SK-N-SH (cell line): ENCODE data around the gene SFMBT2. TPM values are rescaled to one million over a fixed set of nuclear protein-coding genes. Genes with fewer than 3 reads are reported as not detected.
A peak's percentile ranks its signal among the peaks of the same experiment; 100 is the strongest.

ENCODE experiments used
- CTCF ChIA-PET: fragments of 300-600, 350-600 bp; formaldehyde crosslinking; extraction: SDS; loops from one replicate; lab custom pipeline; 2021; lab: Yijun Ruan, JAX
- POLR2A ChIA-PET: fragments of 350-600 bp; sonication (Branson Sonifier 250); formaldehyde crosslinking; extraction: SDS; loops from one replicate; lab custom pipeline; 2020; ENCODE audit warnings: antibody characterized with exemption, inconsistent platforms; lab: Yijun Ruan, JAX
- DNase-seq: peaks from one replicate; pipeline ENCODE4 v3.0.0; 2012
- H2AFZ ChIP-seq: fragments of 200-600 bp; sonication (generic); 2 replicates; pipeline ENCODE4 v1.8.1; 2016; ENCODE audit warnings: antibody characterized with exemption, mild to moderate bottlenecking, low read depth
- H3F3A ChIP-seq: fragments of 200-600 bp; sonication (generic); replicated peaks from 2 replicates; pipeline ENCODE3; 2016; ENCODE audit warnings: antibody characterized with exemption, mild to moderate bottlenecking; ENCODE audit not compliant: insufficient read depth
- H3K27ac ChIP-seq, 2 experiments: fragments of 200-500 bp in 1 of 2; fragments of 200-600 bp in 1 of 2; sonication (Bioruptor generic) in 1 of 2; sonication (generic), shearing (Covaris generic) in 1 of 2; 2 replicates each; pipeline versions ENCODE4 v1.5.1 to v1.6.1; 2014 to 2016; ENCODE audit warnings: low read depth in 2 of 2, inconsistent platforms in 1 of 2, low read length in 1 of 2, mild to moderate bottlenecking in 1 of 2, mixed read lengths in 1 of 2
- H3K27me3 ChIP-seq: fragments of 200-600 bp; sonication (generic), shearing (Covaris generic); 2 replicates; pipeline ENCODE4 v1.6.1; 2016; ENCODE audit warnings: mixed run types; ENCODE audit not compliant: insufficient read depth
- H3K36me3 ChIP-seq, 2 experiments: fragments of 200-500 bp in 1 of 2; fragments of 200-600 bp in 1 of 2; sonication (Bioruptor generic) in 1 of 2; sonication (generic) in 1 of 2; replicated peaks in 1 of 2; 2 replicates each; pipeline versions ENCODE3 to v1.5.1; 2014 to 2016; ENCODE audit warnings: low read length in 1 of 2, mild to moderate bottlenecking in 1 of 2; ENCODE audit not compliant: insufficient read depth in 2 of 2, control insufficient read depth in 1 of 2
- H3K4me1 ChIP-seq, 2 experiments: fragments of 200-500 bp in 1 of 2; fragments of 200-600 bp in 1 of 2; sonication (Bioruptor generic) in 1 of 2; sonication (generic), shearing (Covaris generic) in 1 of 2; 2 replicates each; pipeline versions ENCODE4 v1.5.1 to v1.6.1; 2014 to 2016; ENCODE audit warnings: low read depth in 1 of 2, low read length in 1 of 2, mixed run types in 1 of 2; ENCODE audit not compliant: insufficient read depth in 2 of 2, control insufficient read depth in 1 of 2
- H3K4me2 ChIP-seq: fragments of 200-600 bp; sonication (generic), shearing (Covaris generic); 2 replicates; pipeline ENCODE4 v1.6.1; 2017; ENCODE audit warnings: mixed run types
- H3K4me3 ChIP-seq, 2 experiments: fragments of 200-500 bp in 1 of 2; fragments of 200-600 bp in 1 of 2; sonication (Bioruptor generic) in 1 of 2; sonication (generic), shearing (Covaris generic) in 1 of 2; 2 replicates each; pipeline versions ENCODE4 v1.5.1 to v1.8.1; 2014 to 2016; ENCODE audit warnings: low read depth in 2 of 2, inconsistent platforms in 1 of 2, low read length in 1 of 2, mild to moderate bottlenecking in 1 of 2, mixed read lengths in 1 of 2, moderate library complexity in 1 of 2
- H3K79me2 ChIP-seq: fragments of 200-600 bp; sonication (generic); 2 replicates; pipeline ENCODE4 v1.8.1; 2017; ENCODE audit warnings: mild to moderate bottlenecking; ENCODE audit not compliant: insufficient read depth
- H3K9ac ChIP-seq: fragments of 200-600 bp; sonication (generic); 2 replicates; pipeline ENCODE4 v1.6.1; 2017; ENCODE audit warnings: mixed run types
- H3K9me2 ChIP-seq: fragments of 200-600 bp; sonication (generic); 2 replicates; pipeline ENCODE4 v1.6.1; 2017; ENCODE audit warnings: mixed run types
- H3K9me3 ChIP-seq: fragments of 200-600 bp; sonication (generic); 2 replicates; pipeline ENCODE4 v1.6.1; 2017; ENCODE audit warnings: mixed run types, mild to moderate bottlenecking, moderate library complexity
- H4K20me1 ChIP-seq: fragments of 200-600 bp; sonication (generic); 2 replicates; pipeline ENCODE4 v1.6.1; 2017; ENCODE audit warnings: mild to moderate bottlenecking, mixed run types; ENCODE audit not compliant: insufficient read depth
- CHD2 ChIP-seq: fragments of 150-350 bp; IDR thresholded peaks from 2 replicates; pipeline ENCODE4 v1.6.1; 2018; ENCODE audit warnings: low read length; ENCODE audit not compliant: partially characterized antibody
- CTCF ChIP-seq: fragments of 200-600 bp; sonication (generic); IDR thresholded peaks from 2 replicates; pipeline ENCODE4 v1.6.1; 2017; ENCODE audit warnings: antibody characterized with exemption, mild to moderate bottlenecking, moderate library complexity
- ELF1 ChIP-seq: IDR thresholded peaks from 2 replicates; pipeline ENCODE4 v1.4.0; 2012
- EP300 ChIP-seq, 2 experiments: IDR thresholded peaks; 2 replicates each; pipeline versions ENCODE4 v1.4.0 to v1.6.1; 2012; ENCODE audit warnings: borderline replicate concordance in 1 of 2, low read depth in 1 of 2, low read length in 1 of 2
- EZH2phosphoT487 ChIP-seq: fragments of 200-600 bp; sonication (generic); IDR thresholded peaks from 2 replicates; pipeline ENCODE4 v1.6.1; 2017; ENCODE audit warnings: low read depth, mixed run types, mild to moderate bottlenecking, antibody characterized with exemption, moderate library complexity, borderline replicate concordance
- FOXM1 ChIP-seq: IDR thresholded peaks from 2 replicates; pipeline ENCODE4 v1.4.0; 2012; ENCODE audit warnings: low read depth, mild to moderate bottlenecking
- GABPA ChIP-seq: IDR thresholded peaks from 2 replicates; pipeline ENCODE4 v1.4.0; 2012; ENCODE audit warnings: low read depth, mild to moderate bottlenecking
- GATA2 ChIP-seq: sonication (generic); formaldehyde crosslinking; IDR thresholded peaks from 2 replicates; pipeline ENCODE4 v1.5.0; 2020; ENCODE audit warnings: mild to moderate bottlenecking, missing genetic modification reagents
- JUND ChIP-seq: IDR thresholded peaks from 2 replicates; pipeline ENCODE4 v1.4.0; 2012
- MAX ChIP-seq: IDR thresholded peaks from 2 replicates; pipeline ENCODE4 v1.4.0; 2012; ENCODE audit warnings: low read depth
- MEF2A ChIP-seq: IDR thresholded peaks from 2 replicates; pipeline ENCODE4 v1.4.0; 2012; ENCODE audit warnings: low read depth, borderline replicate concordance
- MXI1 ChIP-seq: IDR thresholded peaks from 2 replicates; pipeline ENCODE4 v1.6.1; 2012; ENCODE audit warnings: mild to moderate bottlenecking, low read depth, low read length, improper control_type of control experiment
- POLR2AphosphoS5 ChIP-seq: IDR thresholded peaks from 2 replicates; pipeline ENCODE4 v1.6.1; 2012; ENCODE audit warnings: low read depth, low read length
- RAD21 ChIP-seq: IDR thresholded peaks from 2 replicates; pipeline ENCODE4 v1.6.1; 2012; ENCODE audit warnings: mild to moderate bottlenecking, low read length
- RCOR1 ChIP-seq: fragments of 150-350 bp; IDR thresholded peaks from 2 replicates; pipeline ENCODE4 v1.6.1; 2017; ENCODE audit warnings: antibody characterized with exemption, low read length
- REST ChIP-seq: IDR thresholded peaks from 2 replicates; pipeline ENCODE4 v1.6.1; 2012; ENCODE audit warnings: mild to moderate bottlenecking, low read depth, low read length, moderate library complexity
- RFX5 ChIP-seq: IDR thresholded peaks from 2 replicates; pipeline ENCODE4 v1.6.1; 2012; ENCODE audit warnings: mild to moderate bottlenecking, improper control_type of control experiment, low read length
- SIN3A ChIP-seq: IDR thresholded peaks from 2 replicates; pipeline ENCODE4 v1.6.1; 2012; ENCODE audit warnings: low read depth, mild to moderate bottlenecking, low read length, moderate library complexity, borderline replicate concordance
- SMC3 ChIP-seq: IDR thresholded peaks from 2 replicates; pipeline ENCODE4 v1.6.1; 2012; ENCODE audit warnings: low read depth, low read length, improper control_type of control experiment
- TAF1 ChIP-seq: IDR thresholded peaks from 2 replicates; pipeline ENCODE4 v1.6.1; 2012; ENCODE audit warnings: low read depth, mild to moderate bottlenecking, low read length, moderate library complexity, borderline replicate concordance
- TCF12 ChIP-seq: IDR thresholded peaks from 2 replicates; pipeline ENCODE4 v1.4.0; 2012
- TEAD4 ChIP-seq: IDR thresholded peaks from 2 replicates; pipeline ENCODE4 v1.4.0; 2012; ENCODE audit warnings: mild to moderate bottlenecking, borderline replicate concordance; ENCODE audit not compliant: insufficient read depth
- YY1 ChIP-seq: IDR thresholded peaks from 2 replicates; pipeline ENCODE4 v1.4.0; 2012; ENCODE audit warnings: low read depth, mild to moderate bottlenecking
- WGBS: methylation state at CpG from one replicate; pipeline ENCODE4 v1.1.6; 2017; ENCODE audit warnings: low lambda C conversion rate; 5-methylcytosine and 5-hydroxymethylcytosine counted together
- polyA plus RNA-seq, 3 experiments: library from polyadenylated mRNA; depleted of rRNA; stranded (reverse); fragments of >200 nt; gene quantifications; 2 replicates each; pipeline ENCODE4 v1.2.3, GENCODE V29; 2012
- TF ChIP-seq, protein P1 (sequence below): IDR thresholded peaks from 2 replicates; pipeline ENCODE4 v1.4.0; 2012; ENCODE audit warnings: low read depth, borderline replicate concordance
- TF ChIP-seq, protein P2 (sequence below): IDR thresholded peaks from 2 replicates; pipeline ENCODE4; 2012

Gene SFMBT2
- polyA plus RNA-seq, 1 of the 3 experiments (the other 2 are of a cell fraction), result 0.20 TPM

GRCh38 chr10:7260412-7260900 lies 150.4 kb downstream of the SFMBT2 start:
- Histone ChIP-seq H3K4me1 (peaks cover 0 to 36% of the 10 kb centered on the region in 2 experiments; a peak in 2 of 4 replicates), H3K4me3 (peak overlapping the region in 1 of 2 experiments; percentile 13; a peak in 1 of 4 replicates), H3F3A (no peaks in the 10 kb centered on the region), H3K79me2 (no peaks in the 10 kb centered on the region), H3K9me3 (no peaks in the 10 kb centered on the region), H3K9ac (no peak overlapping the region), H3K27me3 (no peaks in the 10 kb centered on the region), H2AFZ (no peak overlapping the region), H3K4me2 (no peak overlapping the region), H3K27ac (peak overlapping the region in 1 of 2 experiments; percentile 47; a peak in 2 of 4 replicates), H4K20me1 (no peaks in the 10 kb centered on the region), H3K36me3 (no peaks in the 10 kb centered on the region), H3K9me2 (no peaks in the 10 kb centered on the region)
- CTCF ChIA-PET, result interaction anchor here (0.6 to 1.4 kb wide), 7 partner anchors 14 to 151 kb away, joined by 3 to 7 read pairs (median 3); partner anchors contain the start of gene SFMBT2
- DNase-seq, result peak; percentile 55
- peak in 1 of 2 experiments; percentile 7; a peak in 1 of 4 replicates for TF ChIP-seq EP300 (IDR thresholded peaks at IDR 0.05; ENCODE audit: borderline replicate concordance in 1 of 2, low read depth in 1 of 2, low read length in 1 of 2)
- no peak for TF ChIP-seq SIN3A
- TF ChIP-seq JUND, result no peak
- TF ChIP-seq RCOR1, result 0 out of 2 replicates have a peak, but pooled peaks have one; percentile 26
- TF ChIP-seq, protein P1, sequence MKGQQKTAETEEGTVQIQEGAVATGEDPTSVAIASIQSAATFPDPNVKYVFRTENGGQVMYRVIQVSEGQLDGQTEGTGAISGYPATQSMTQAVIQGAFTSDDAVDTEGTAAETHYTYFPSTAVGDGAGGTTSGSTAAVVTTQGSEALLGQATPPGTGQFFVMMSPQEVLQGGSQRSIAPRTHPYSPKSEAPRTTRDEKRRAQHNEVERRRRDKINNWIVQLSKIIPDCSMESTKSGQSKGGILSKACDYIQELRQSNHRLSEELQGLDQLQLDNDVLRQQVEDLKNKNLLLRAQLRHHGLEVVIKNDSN, result no peak
- TF ChIP-seq REST, result no peak
- no peak for TF ChIP-seq YY1
- TF ChIP-seq POLR2AphosphoS5, result no peak
- TF ChIP-seq TAF1, result no peak
- TF ChIP-seq SMC3, result peak; percentile 63
- TF ChIP-seq CTCF, result peak; percentile 55
- no peak for TF ChIP-seq MXI1
- no peak for TF ChIP-seq TEAD4
- TF ChIP-seq CHD2, result no peak
- TF ChIP-seq TCF12, result no peak
- TF ChIP-seq MAX, result no peak
- TF ChIP-seq RAD21, result peak; percentile 70
- TF ChIP-seq MEF2A, result no peak
- no peak for TF ChIP-seq GATA2 (CRISPR knock-in tag)
- no peak for TF ChIP-seq EZH2phosphoT487
- no peak for TF ChIP-seq ELF1
- TF ChIP-seq RFX5, result no peak
- TF ChIP-seq, protein P2, sequence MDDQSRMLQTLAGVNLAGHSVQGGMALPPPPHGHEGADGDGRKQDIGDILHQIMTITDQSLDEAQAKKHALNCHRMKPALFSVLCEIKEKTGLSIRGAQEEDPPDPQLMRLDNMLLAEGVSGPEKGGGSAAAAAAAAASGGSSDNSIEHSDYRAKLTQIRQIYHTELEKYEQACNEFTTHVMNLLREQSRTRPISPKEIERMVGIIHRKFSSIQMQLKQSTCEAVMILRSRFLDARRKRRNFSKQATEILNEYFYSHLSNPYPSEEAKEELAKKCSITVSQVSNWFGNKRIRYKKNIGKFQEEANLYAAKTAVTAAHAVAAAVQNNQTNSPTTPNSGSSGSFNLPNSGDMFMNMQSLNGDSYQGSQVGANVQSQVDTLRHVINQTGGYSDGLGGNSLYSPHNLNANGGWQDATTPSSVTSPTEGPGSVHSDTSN, result no peak
- no peak for TF ChIP-seq FOXM1
- no peak for TF ChIP-seq GABPA
- POLR2A ChIA-PET, result no interaction called here
- WGBS, result 16% methylated on average over 3 of the region's 3 CpGs
